Measurements from ENCODE around the gene NUDT22.

The NUDT22 gene

DNA sequence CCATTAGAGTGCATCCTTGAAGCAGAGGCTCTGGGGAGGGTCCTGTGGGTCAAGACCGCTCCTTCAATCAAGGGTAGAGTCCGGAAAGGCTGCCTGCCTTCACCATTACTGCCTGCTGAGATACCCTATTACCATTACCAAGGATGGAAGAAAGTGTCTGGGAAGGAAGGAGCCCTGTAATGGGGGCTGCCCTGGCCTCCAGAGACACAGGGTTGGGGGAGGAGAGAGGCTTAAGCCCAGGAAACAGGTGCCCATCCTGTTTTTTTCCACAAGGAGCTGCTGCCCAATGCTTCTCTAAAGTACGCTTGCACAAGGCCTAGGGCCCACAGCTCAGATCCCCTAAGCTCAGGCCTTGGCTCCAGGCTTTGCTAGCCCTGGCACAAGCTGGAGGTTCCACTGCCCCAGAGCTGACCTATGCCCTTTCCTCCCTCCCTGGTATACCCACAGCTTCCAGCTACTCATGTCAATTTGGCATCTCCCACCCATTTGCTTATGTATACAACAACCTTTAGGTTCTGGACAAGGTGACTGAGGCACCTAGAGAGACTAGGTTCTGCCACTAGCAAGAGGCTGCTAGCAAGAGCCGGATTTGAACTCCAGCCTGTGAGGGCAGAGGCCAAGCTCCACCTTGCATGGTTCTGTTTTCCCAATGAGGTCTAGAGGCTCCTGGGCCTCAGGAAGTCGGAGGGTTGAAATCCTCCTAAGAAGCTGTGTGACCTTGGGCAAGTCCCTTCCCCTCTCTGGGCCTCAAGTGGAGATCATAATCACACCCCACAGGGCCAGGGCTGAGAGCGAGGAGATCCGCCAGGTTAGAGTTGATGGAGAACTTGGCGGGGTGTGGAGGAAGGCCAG, 23.7 kb downstream of the NUDT22 start:
- intact Hi-C loops (cut with DNase I): no loop called here
- no peak for DNase-seq

DNA sequence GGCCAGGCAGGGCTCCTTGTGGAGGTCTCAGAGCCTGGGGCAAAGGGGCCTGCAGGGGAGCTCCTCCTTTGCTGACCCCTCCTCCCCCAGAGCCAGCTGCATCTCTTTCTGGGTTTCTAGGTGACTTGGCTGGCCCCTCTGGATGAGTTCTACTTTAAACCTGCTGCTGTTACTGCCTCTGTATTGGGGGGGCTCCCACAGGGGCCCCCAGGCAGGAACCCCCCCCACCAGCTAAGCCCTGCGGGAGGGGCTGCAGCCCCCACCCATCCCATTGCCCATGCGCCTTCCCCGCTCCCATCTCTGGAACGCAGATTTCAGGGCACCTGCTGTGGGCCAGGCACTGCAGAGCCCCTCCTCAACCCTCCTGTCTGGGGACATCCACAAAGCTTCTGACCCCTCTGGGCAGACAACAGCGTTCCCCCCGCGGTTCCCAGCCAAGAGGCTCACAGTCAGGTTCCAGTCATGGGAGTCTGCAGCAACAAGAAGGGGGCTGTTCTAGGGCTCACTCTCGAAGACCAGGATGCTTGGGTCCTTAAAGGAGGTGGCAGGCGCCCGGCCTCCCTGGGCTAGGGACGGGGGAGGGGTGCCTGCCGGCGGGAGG, 24.4 kb downstream of the NUDT22 start:
- no peak for DNase-seq
- intact Hi-C loops (cut with DNase I): no loop called here

DNA sequence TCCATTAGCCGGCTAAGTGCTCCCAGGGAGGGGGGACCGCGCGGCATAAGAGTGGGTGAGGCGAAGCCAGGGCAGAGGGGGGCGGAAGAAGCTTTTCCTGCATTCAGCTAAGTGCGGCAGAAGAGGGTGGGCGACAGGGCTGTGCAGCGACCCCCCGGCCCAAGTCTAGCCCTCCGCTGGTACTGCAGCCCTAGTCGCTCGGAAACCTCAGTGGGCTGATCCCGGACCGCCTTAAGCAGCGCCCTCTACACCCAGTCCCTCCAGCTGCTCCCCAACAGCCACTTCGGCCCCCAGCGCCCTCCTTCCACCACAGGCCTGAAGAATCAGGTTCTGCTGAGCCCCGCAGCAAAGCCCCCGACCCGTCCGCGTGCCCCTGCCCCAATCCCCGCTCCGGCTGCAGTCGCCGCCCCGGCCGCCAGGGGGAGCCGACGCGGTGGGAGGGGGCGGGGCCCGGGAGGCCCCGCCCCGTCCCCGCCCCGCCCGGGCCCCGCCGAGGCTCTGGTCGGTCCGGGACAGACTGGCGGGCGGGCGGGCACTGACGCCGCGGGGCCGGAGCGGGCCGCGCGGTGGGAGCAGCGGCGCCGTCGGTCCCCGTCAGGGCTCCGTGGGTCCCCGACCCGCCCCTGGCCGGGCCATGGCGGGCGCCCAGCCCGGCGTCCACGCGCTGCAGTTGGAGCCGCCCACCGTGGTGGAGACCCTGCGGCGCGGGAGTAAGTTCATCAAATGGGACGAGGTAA, 25.1 kb downstream of the NUDT22 start, which contains the start of gene PLCB3:
PLCB3 (plus strand) TSS at position 515 of the 737 bp plus-strand sequence; CDS start at position 635, 120 bp downstream.
- intact Hi-C loops (cut with DNase I): no loop called here
- DNase-seq: peak in 28 of 42 donors; percentile 49 to 83 (median 66)

DNA sequence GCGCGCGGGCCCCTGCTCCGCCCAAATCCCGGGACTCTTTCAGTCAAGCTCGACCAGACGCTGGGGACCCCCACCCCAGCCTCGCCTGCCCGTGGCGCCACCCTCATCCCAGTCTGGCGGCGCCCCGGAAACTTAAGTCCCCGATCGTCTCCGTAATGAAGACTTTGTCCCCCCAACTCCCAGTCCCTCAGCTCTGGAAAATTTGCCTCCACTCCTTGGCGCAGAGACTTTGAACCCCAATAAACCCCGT, 25.6 kb downstream of the NUDT22 start:
- DNase-seq: no peak
- intact Hi-C loops (cut with DNase I): no loop called here

DNA sequence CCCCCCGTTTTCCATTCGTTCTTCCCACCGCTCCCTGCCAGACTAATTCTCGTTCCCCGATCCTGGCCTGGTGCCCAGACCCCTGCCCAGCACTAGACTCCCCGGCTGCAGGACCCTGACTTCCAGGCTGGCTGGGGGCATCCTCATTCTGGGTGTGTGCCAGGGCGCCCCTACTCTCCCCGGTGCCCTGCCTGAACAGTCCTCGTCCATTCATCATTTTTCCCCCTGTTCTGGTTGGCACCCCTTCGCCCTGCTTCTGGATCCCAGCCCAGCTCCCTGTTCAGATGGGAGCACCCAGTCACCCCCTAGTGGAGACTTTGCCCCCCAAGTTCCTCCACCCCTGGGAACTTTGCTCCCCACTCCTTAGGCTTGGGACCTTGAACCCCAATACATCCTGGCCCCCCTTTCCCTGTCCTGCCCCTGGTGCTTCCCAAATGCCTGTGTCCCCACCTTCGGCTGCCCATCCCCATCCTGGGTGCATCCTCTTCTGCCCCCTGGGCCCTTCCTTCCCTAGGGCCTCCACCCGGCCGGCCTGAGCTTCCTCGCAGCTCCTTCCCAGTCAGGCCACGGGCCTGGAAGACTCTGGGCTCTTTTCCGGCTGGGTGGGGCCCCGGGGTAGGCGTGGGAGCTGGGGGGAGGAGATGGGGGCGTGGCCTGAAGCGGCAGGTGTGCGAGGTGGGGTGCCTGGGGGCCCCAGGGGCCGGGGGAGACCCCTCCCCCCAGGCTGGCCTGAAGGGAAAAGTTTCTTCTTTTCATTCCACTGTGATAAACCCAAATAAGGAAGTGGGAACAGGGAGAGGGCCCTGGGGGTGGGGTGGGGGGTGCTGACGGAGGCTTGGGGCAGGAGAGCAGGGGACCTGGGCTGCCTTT, 26.2 kb downstream of the NUDT22 start:
- intact Hi-C loops (cut with DNase I): no loop called here
- DNase-seq: peak in 1 of 42 donors; percentile 39

DNA sequence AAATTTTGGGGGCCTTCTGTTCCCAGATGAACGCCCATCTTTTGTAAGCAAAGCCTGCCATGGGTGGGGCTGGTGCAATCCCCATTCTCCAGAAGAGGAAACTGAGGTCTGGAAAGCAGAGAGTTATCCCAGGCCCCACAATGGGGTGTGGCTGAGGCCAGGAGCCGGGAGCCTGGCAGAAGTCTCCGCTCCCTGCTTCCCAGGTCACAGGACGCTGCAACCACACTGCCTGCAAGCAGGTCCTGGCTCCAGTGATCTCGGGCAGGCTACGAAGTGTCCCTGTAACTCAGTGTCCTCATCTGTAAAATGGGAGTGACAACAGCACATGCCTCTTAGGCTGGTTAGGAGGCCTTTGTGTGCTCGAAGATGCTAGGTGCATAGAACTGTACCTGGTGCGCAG, 27.0 kb downstream of the NUDT22 start:
- no peak for DNase-seq
- intact Hi-C loops (cut with DNase I): no loop called here

DNA sequence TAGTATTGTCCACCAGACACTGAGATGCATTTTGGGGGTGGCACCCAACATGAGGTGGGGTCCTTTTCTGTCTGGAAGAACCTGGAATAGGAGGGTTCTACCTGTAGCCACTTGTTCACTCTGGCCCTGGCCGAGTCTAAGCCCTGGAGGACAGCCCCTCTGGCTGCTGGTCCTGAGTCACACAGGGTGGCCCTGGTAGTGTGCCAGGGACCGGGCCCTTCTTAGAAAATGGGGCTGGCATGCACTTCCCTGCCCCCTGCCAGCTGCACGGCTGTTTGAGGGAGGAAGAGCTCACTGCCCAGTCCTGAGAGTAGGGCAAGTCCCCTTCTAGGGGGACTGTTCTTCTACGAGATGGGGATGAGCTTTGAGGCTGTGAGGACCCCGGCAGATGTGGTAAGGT, 27.4 kb downstream of the NUDT22 start:
- peak in 22 of 42 donors; percentile 41 to 80 (median 61) for DNase-seq
- intact Hi-C loops (cut with DNase I): no loop called here

DNA sequence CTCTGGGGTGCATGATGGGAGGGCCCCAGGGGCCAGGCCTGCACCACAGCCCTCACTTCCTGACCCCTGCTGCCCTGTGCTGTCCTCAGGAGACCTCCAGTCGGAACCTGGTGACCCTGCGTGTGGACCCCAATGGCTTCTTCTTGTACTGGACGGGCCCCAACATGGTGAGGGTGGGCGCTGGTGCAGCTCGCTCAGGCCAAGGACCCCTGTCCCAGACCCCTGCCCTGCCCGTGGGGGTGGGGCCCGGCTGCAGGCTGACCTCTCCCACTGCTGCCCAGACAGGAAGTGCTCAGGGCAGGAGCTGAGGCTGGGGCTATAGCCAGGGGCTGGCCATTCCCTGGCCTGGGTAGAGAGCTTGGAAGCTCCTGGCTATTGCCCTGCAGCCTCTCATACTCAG, 28.3 kb downstream of the NUDT22 start:
- no peak for DNase-seq
- intact Hi-C loops (cut with DNase I): no loop called here

DNA sequence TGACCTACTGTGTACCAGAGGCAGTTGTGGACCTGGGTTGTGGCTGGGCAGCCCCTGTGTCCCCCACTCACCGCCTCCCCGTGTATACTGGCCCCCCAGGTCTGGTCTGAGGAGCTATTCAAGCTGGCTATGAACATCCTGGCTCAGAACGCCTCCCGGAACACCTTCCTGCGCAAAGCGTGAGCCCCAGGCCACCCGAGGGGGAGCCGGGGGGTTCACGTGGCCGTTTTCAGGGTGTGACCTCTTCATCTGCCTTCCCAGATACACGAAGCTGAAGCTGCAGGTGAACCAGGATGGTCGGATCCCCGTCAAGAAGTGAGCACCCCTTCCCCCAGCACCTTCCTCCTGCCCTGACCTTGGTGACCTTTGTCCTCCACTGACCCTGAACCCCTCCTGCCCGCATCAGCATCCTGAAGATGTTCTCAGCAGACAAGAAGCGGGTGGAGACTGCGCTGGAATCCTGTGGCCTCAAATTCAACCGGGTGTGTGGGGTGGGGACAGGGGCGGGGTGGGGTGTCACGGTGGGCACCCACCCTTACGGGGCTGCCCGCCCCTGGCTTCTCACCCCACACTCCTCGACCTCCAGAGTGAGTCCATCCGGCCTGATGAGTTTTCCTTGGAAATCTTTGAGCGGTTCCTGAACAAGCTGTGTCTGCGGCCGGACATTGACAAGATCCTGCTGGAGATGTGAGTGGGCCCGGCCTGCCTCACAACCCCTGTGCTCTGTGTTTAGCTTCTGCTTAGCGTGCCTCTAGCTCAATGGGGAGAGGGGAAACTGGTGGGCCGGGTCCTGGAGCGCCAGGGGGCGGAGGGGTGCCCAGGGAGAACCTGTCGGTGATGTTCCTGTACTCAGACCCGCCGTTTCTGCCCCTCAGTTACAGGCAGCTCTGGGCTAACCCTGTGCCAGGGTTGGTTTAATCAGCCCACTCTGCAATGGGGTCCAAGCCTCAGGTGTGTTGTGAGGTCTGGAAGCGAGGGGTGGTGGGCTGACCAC, 29.4 kb downstream of the NUDT22 start:
- intact Hi-C loops (cut with DNase I): no loop called here
- DNase-seq: no peak

DNA sequence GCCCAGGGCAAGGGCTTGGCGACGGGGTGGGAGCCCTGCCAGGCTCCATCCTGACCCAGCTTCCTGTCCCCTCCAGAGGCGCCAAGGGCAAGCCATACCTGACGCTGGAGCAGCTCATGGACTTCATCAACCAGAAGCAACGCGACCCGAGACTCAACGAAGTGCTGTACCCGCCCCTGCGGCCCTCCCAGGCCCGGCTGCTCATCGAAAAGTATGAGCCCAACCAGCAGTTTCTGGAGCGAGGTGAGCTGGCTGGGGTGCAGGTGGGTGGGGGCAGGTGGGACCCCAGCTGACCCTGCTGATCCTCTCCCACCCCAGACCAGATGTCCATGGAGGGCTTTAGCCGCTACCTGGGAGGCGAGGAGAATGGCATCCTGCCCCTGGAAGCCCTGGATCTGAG, 30.2 kb downstream of the NUDT22 start:
- no peak for DNase-seq

DNA sequence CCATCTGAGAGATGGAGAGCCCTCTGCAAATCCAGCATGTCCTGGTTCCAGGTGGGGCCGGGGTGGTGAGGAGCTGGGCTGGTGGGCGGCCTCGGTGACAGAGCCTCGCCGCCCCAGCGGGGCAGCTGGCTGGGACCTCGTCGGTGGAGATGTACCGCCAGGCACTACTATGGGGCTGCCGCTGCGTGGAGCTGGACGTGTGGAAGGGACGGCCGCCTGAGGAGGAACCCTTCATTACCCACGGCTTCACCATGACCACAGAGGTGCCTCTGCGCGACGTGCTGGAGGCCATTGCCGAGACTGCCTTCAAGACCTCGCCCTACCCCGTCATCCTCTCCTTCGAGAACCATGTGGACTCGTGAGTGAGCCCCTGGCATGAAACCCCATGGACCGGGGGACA, 32.3 kb downstream of the NUDT22 start:
- DNase-seq: no peak
- intact Hi-C loops (cut with DNase I): no loop called here

More for the DNA sequence above, 30.2 kb downstream of the NUDT22 start:
- intact Hi-C loops (cut with DNase I): no loop called here

DNA sequence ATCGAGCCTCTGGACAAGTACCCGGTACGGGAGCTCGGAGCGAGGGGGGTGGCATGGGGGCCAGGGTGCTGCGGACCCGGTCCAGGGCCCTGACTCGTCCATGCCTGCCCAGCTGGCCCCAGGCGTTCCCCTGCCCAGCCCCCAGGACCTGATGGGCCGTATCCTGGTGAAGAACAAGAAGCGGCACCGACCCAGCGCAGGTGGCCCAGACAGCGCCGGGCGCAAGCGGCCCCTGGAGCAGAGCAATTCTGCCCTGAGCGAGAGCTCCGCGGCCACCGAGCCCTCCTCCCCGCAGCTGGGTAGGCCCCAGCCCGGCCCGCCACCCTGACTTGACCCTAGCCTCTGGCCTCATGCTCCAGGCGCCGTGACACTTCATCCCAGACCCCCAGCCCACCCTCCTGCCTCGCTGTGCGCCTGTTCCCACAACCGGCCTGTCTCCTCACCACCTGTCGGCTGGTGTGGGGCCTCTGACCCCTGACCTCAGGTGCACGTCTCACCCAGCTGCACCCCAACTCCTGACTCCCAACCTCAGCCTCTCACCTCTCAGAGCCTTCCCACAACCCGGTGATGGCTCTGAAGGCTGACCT, 33.0 kb downstream of the NUDT22 start:
- DNase-seq: no peak
- intact Hi-C loops (cut with DNase I): no loop called here

DNA sequence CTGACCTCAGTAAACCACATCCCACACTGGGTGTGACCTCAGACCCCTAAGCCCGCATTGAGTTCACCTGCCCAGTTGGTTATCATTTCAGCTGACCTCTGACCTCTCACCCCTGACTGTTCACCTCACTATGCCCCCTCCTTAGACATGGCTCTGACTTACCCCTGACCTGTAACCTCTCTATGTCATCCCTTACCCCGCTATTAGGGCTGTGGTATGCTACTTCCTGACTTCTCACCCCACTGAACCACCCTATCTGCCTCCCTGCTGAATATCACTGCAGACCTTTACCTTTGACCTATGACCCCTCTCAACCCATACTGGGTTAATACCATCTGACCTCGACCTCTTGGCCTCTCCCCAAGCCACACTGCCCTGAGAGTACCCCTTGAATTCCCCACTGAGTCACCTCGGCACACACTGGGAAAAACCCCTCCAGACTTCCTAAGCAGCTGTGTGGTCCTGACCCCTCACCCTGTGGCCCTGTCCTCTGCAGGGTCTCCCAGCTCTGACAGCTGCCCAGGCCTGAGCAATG, 33.5 kb downstream of the NUDT22 start:
- intact Hi-C loops (cut with DNase I): no loop called here
- DNase-seq: no peak

DNA sequence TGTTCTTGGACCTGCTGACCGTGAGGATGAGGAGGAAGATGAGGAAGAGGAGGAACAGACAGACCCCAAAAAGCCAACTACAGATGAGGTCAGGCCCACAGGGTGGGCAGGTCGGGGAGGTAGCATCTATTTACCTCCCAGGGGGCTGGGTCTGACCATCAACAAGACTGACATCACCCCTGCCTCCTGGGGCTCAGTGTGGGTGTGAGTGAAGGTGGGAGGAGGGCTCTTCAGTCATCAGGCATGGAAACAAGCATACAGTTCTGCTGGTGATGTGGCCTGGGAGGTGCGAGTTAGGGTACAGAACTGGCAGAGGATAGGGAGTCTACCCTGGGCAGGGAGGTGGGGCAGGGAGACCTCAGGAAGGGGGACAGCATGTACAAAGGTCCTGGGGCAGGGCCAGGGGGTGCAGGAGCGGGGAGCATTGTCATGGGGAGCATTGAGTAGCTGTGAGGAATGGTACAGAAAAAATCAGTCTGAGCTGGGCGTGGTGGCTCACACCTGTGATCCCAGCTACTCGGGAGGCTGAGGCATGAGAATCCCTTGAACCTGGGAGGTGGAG, 34.2 kb downstream of the NUDT22 start:
- intact Hi-C loops (cut with DNase I): no loop called here
- no peak for DNase-seq

DNA sequence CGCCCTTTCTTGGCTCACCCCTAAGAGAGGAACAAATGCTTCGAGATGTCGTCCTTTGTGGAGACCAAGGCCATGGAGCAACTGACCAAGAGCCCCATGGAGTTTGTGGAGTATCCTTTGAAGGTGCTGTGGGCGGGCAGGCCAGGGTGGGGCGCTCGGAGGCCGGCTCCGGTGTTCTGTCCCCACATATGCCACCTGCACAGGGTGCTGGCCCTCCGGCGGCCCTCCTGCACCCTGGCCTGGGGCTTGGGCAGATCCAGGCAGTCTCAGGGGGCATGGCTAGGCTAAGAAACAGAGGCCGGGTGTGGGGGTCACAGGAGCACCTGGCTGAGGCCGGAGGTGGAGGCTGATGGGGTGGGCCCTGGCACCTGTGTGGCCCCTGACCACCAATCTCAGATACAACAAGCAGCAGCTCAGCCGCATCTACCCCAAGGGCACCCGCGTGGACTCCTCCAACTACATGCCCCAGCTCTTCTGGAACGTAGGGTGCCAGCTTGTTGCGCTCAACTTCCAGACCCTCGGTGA, 35.5 kb downstream of the NUDT22 start:
- intact Hi-C loops (cut with DNase I): no loop called here
- DNase-seq: no peak

DNA sequence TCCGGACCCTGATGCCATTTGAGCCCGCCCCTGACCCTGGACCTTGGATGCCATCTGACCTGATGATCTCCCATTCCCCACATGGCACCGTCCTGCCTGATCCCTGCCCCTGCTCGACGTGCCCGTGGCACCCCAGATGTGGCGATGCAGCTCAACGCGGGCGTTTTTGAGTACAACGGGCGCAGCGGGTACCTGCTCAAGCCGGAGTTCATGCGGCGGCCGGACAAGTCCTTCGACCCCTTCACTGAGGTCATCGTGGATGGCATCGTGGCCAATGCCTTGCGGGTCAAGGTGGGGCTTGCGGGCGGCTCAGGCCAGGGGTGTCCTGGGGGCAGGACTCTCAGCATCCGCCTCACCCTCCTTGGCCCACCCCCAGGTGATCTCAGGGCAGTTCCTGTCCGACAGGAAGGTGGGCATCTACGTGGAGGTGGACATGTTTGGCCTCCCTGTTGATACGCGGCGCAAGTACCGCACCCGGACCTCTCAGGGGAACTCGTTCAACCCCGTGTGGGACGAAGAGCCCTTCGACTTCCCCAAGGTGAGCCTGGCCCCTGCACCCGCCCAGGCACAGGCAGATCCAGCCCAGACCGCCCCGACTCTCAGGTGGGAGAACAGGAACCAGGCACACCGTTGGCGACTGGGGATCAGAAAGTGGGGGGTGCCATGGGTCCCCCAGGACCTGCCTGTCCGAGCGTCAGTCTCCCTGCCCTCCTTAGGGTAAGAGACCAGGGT, 36.4 kb downstream of the NUDT22 start:
- no peak for DNase-seq

More for the DNA sequence above, 36.4 kb downstream of the NUDT22 start:
- intact Hi-C loops (cut with DNase I): no loop called here

Data from head of caudate nucleus (tissue), 42 donors.